Endothelial cell of umbilical vein (primary cell): Measurements from ENCODE around the gene TRRAP. TPM values are rescaled to one million over a fixed set of nuclear protein-coding genes. Genes with fewer than 3 reads are reported as not detected.

Experiments used
- BruUV-seq: library from RNA; stranded (reverse); fragments of 400-500 nt; replicated peaks from 2 replicates; lab custom pipeline; 2021; lab: Mats Ljungman, UMichigan
- CTCF ChIA-PET: fragments of 300-600, 350-600 bp; sonication (Branson Sonifier 250); formaldehyde crosslinking; loops from one replicate; lab custom pipeline; 2021; ENCODE audit warnings: antibody characterized with exemption, inconsistent platforms; lab: Charles Lee
- POLR2A ChIA-PET: fragments of 300-600, 350-600 bp; sonication (Branson Sonifier 250); formaldehyde crosslinking; loops from one replicate; lab custom pipeline; 2021; ENCODE audit warnings: antibody characterized with exemption, inconsistent platforms; lab: Charles Lee
- DNase-seq: peaks from one replicate; pipeline ENCODE4 v3.0.0-alpha.2; 2011; ENCODE audit warnings: low read depth, low spot score
- FAIRE-seq: peaks from 2 replicates; lab custom pipeline; 2011; peaks lifted over from hg19 to GRCh38; lab: Jason Lieb, UNC
- H2AFZ ChIP-seq: 2 replicates; pipeline ENCODE4 v1.6.0; 2012; ENCODE audit warnings: low read depth, low read length, control low read depth, inconsistent platforms
- H3K27ac ChIP-seq: 2 replicates; pipeline ENCODE4 v1.5.1; 2011; ENCODE audit warnings: low read depth, mild to moderate bottlenecking, control low read depth, low read length, moderate library complexity; ENCODE audit not compliant: insufficient read depth
- H3K27me3 ChIP-seq, 2 experiments: 2 replicates each; pipeline versions ENCODE4 v1.6.0 to v1.6.1; 2011; ENCODE audit warnings: low read length in 2 of 2, mixed read lengths in 1 of 2; ENCODE audit not compliant: control insufficient read depth in 2 of 2, insufficient read depth in 2 of 2
- H3K36me3 ChIP-seq, 2 experiments: 2 replicates in 1 of 2; 3 replicates in 1 of 2; pipeline ENCODE4 v1.5.1; 2011; ENCODE audit warnings: low read length in 2 of 2, mild to moderate bottlenecking in 1 of 2, moderate library complexity in 1 of 2; ENCODE audit not compliant: control insufficient read depth in 2 of 2, insufficient read depth in 2 of 2; ENCODE audit errors: extremely low read depth in 1 of 2
- H3K4me1 ChIP-seq: 3 replicates; pipeline ENCODE4 v1.5.1; 2011; ENCODE audit warnings: mild to moderate bottlenecking, low read length; ENCODE audit not compliant: control insufficient read depth, insufficient read depth; ENCODE audit errors: extremely low read depth
- H3K4me2 ChIP-seq: 2 replicates; pipeline ENCODE4 v1.6.1; 2011; ENCODE audit warnings: low read length, control low read depth, mixed read lengths; ENCODE audit not compliant: insufficient read depth
- H3K4me3 ChIP-seq, 3 experiments: fragments of 200-600 bp in 1 of 3; sonication (generic), shearing (Covaris generic) in 1 of 3; replicated peaks in 1 of 3; 2 replicates each; pipeline ENCODE4 v1.5.1; 2011 to 2016; ENCODE audit warnings: control low read depth in 3 of 3, low read length in 3 of 3, mild to moderate bottlenecking in 2 of 3, inconsistent platforms in 1 of 3, low read depth in 1 of 3, moderate library complexity in 1 of 3; ENCODE audit not compliant: insufficient read depth in 1 of 3
- H3K79me2 ChIP-seq: 2 replicates; pipeline ENCODE4 v1.6.0; 2012; ENCODE audit warnings: low read length, inconsistent platforms; ENCODE audit not compliant: control insufficient read depth, insufficient read depth
- H3K9ac ChIP-seq: replicated peaks from 2 replicates; pipeline ENCODE3; 2011; ENCODE audit warnings: low read length, control low read depth; ENCODE audit not compliant: insufficient read depth; ENCODE audit errors: extremely low read depth
- H3K9me1 ChIP-seq: replicated peaks from 3 replicates; pipeline ENCODE4 v1.6.0; 2011; ENCODE audit warnings: mild to moderate bottlenecking, low read length; ENCODE audit not compliant: control insufficient read depth, insufficient read depth; ENCODE audit errors: extremely low read depth
- H3K9me3 ChIP-seq: replicated peaks from 2 replicates; pipeline ENCODE4 v1.5.1; 2012; ENCODE audit warnings: low read length, inconsistent platforms; ENCODE audit not compliant: control insufficient read depth, insufficient read depth
- H4K20me1 ChIP-seq: replicated peaks from 2 replicates; pipeline ENCODE3; 2011; ENCODE audit warnings: mild to moderate bottlenecking, low read length; ENCODE audit not compliant: control insufficient read depth, insufficient read depth; ENCODE audit errors: extremely low read depth
- CTCF ChIP-seq, 2 donors: IDR thresholded peaks; 1 replicate in 1 of 2; 2 replicates in 1 of 2; pipeline ENCODE4 v1.5.1; 2011; ENCODE audit warnings: low read length in 2 of 2, mild to moderate bottlenecking in 2 of 2, moderate library complexity in 2 of 2, control low read depth in 1 of 2, inconsistent platforms in 1 of 2, low read depth in 1 of 2; ENCODE audit not compliant: insufficient read depth in 1 of 2; ENCODE audit errors: extremely low read depth in 1 of 2
- EZH2 ChIP-seq: IDR thresholded peaks from 2 replicates; pipeline ENCODE4 v1.6.1; 2012; ENCODE audit warnings: borderline replicate concordance, low read depth, mild to moderate bottlenecking, moderate library complexity, low read length, inconsistent platforms; ENCODE audit not compliant: severe bottlenecking
- FOS ChIP-seq: IDR thresholded peaks from 2 replicates; pipeline ENCODE4 v1.6.1; 2011; ENCODE audit warnings: mild to moderate bottlenecking, low read length, moderate library complexity, borderline replicate concordance; ENCODE audit not compliant: insufficient read depth
- GATA2 ChIP-seq: IDR thresholded peaks from 2 replicates; pipeline ENCODE4 v1.7.0; 2011; ENCODE audit warnings: low read depth, mild to moderate bottlenecking, moderate library complexity, mixed read lengths, low read length; ENCODE audit not compliant: insufficient read length, insufficient read depth
- JUN ChIP-seq: IDR thresholded peaks from 2 replicates; pipeline ENCODE4 v1.6.1; 2011; ENCODE audit warnings: borderline replicate concordance, low read depth; ENCODE audit not compliant: insufficient read length, insufficient read depth
- MAX ChIP-seq: IDR thresholded peaks from 2 replicates; pipeline ENCODE4 v1.6.1; 2011; ENCODE audit not compliant: insufficient read depth, insufficient read length
- MYC ChIP-seq: IDR thresholded peaks from one replicate; pipeline ENCODE4 v1.6.1; 2011; ENCODE audit warnings: mild to moderate bottlenecking, low read depth, low read length
- POLR2A ChIP-seq: IDR thresholded peaks from 2 replicates; pipeline ENCODE4 v1.6.1; 2012; ENCODE audit warnings: low read depth, mild to moderate bottlenecking, control low read depth, low read length
- POLR2AphosphoS5 ChIP-seq: IDR thresholded peaks from 2 replicates; pipeline ENCODE4 v1.6.1; 2012; ENCODE audit warnings: low read depth, mild to moderate bottlenecking, control low read depth, low read length, moderate library complexity; ENCODE audit not compliant: insufficient read depth
- dilution Hi-C: fragments of 300-500 bp; cut with MboI; formaldehyde crosslinking; loops from one replicate; pipeline ENCODE4 v1.15.0; 2019; ENCODE audit warnings: low sequenced_read_pairs; ENCODE audit not compliant: extremely low pct_ligation_motif_present
- intact Hi-C: fragments of 100-400 bp; cut with micrococcal nuclease; formaldehyde crosslinking; loops from one replicate; pipeline ENCODE4 v1.10.0; 2022
- polyA plus RNA-seq, 4 experiments: library from polyadenylated mRNA; depleted of rRNA in 3 of 4; stranded (reverse) in 3 of 4; unstranded in 1 of 4; fragments of >200 nt; gene quantifications; 2 replicates each; pipeline versions ENCODE4 v1.2.1 to v1.2.3, GENCODE V29; 2011 to 2012; ENCODE audit warnings: missing spikeins in 1 of 4
- total RNA-seq: library from RNA; stranded (reverse); gene quantifications from 2 replicates; pipeline ENCODE4 v1.2.3, GENCODE V29; 2021

Gene TRRAP
- total and polyA plus RNA-seq, 2 donors (not counting 3 experiments of a cell fraction or from before 2014, with no cell fraction given): 21.8 to 45.8 TPM

- H3K27ac ChIP-seq: no peak overlapping the region
- no peak for DNase-seq
- no peak overlapping the region for H3K9ac ChIP-seq
- BruUV-seq: no TSS peak
- no peak overlapping the region for H3K4me3 ChIP-seq
- H3K27me3 ChIP-seq: no peaks in the 10 kb centered on the region
- POLR2A ChIA-PET: no interaction called here
- CTCF ChIA-PET: interaction anchor here (0.7 kb wide), 1 partner anchor 17 kb away, joined by 3 read pairs; no protein-coding TSS in a partner anchor
- H4K20me1 ChIP-seq: no peaks in the 10 kb centered on the region
- H3K36me3 ChIP-seq: peaks cover 46% of the 10 kb centered on the region in 2 experiments
- no peak overlapping the region for H3K4me2 ChIP-seq
- intact Hi-C loops (no loop called here), dilution Hi-C loops (no loop called here)
- no peaks in the 10 kb centered on the region for H3K9me3 ChIP-seq
- no peak for TF ChIP-seq POLR2A
- no peak for TF ChIP-seq MAX
- TF ChIP-seq JUN: no peak
- TF ChIP-seq CTCF (IDR thresholded peaks at IDR 0.05; ENCODE audit: extremely low read depth in 1 of 2, insufficient read depth in 1 of 2, low read depth in 1 of 2, low read length in 2 of 2): no peak
- no peak for TF ChIP-seq MYC
- no peak for TF ChIP-seq EZH2
- no peak for TF ChIP-seq GATA2
- TF ChIP-seq FOS: no peak
- no peak for TF ChIP-seq POLR2AphosphoS5
- H2AFZ ChIP-seq: no peak overlapping the region
- H3K79me2 ChIP-seq: no peaks in the 10 kb centered on the region
- no peaks in the 10 kb centered on the region for H3K4me1 ChIP-seq
- H3K9me1 ChIP-seq: no peaks in the 10 kb centered on the region
- no peak for FAIRE-seq
These were observed 100.3 kb downstream of the TRRAP start for GRCh38 chr7:98978672-98979071.
